LNCaP clone FGC (cell line): ENCODE data around the gene DNAAF1.

Source experiments
- DNase-seq: peaks from one replicate; pipeline ENCODE4 v3.0.0-alpha.2; 2011; ENCODE audit warnings: low read depth
- H3K4me3 ChIP-seq: 2 replicates; pipeline ENCODE4 v1.5.1; 2011; ENCODE audit warnings: mild to moderate bottlenecking, low read depth, low read length, control low read depth
- CTCF ChIP-seq: IDR thresholded peaks from 2 replicates; pipeline ENCODE4 v1.5.1; 2012; ENCODE audit warnings: mild to moderate bottlenecking; ENCODE audit not compliant: control insufficient read depth, insufficient read depth; ENCODE audit errors: extremely low read depth

DNAAF1 gene

DNA sequence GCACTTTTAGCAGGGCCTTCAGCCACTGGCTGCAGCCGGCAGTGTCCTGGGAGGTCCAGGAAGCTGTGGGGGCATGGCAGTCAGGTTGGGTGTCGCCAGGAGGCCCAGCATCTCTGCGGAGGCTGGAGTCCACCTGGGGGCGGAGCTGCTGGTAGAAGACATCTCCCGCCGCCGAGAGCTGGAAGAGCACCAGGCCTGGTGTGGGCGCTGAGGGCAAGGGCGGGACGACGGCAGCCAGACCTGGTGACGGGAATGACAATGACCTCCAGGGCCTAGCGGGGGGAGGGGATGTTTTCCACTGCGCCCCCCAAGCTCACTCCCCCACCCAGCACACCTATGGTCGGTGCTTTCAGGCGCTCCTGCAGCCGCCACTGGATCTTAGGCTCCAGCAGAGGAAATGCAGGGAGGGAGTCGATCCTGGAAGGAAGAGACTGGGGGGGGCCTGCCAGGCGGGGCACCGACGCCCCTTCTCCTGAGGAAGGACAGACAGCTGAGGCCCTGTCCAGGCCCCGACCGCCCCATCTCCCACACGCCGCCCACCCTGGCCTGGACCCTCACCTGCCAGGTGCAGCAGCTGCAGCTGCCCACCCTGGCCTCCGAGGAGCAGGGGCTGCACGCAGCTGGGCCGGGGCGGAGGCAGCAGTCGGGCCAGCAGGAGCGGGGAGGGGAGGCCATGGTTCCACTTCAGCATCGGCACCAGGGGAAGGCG is 34.7 kb downstream of the DNAAF1 start:
- no peak overlapping the region for H3K4me3 ChIP-seq
- no peak for TF ChIP-seq CTCF
- DNase-seq: no peak

GRCh38 chr16:84180519-84181140 is 35.5 kb downstream of the DNAAF1 start:
- H3K4me3 ChIP-seq: no peak overlapping the region
- TF ChIP-seq CTCF: no peak
- DNase-seq: no peak

DNA sequence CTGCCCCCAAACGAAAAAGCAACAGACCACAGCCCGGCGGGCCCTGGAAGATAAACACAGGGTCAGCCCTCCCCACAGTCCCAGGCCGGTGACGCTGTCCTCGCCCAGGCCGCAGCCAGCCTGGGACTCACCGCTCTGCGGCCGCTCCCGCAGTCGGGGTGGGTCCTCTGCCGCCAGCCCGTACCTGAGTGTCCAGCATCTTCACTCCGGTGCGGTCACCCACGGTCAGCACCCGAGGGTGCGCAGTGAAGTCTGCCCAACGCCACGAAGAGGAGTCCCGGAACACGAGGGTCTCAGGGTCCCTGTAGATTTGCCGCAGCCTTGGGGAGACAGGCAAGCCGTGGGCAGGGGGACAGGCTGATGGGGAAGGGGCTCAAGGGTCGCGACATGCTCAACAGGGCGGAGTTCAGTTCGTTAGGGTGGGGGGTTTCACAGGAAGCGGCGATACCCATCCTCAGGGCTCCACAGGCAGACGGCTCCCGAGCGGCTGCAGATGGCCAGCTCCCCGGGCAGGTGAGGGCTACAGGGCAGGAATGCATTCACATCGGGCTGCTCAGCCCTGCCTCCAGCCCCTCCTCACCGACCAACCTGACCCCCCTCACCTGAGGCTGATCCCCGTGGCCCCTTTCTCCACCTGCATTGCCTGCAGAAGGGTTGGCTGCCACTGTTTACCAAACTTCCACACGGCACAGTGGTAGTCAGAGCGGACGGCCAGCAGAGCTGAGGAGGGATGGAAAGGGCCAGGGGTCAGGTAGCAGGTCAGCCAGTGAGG is 36.2 kb downstream of the DNAAF1 start:
- TF ChIP-seq CTCF: no peak
- no peak overlapping the region for H3K4me3 ChIP-seq
- DNase-seq: no peak

DNA sequence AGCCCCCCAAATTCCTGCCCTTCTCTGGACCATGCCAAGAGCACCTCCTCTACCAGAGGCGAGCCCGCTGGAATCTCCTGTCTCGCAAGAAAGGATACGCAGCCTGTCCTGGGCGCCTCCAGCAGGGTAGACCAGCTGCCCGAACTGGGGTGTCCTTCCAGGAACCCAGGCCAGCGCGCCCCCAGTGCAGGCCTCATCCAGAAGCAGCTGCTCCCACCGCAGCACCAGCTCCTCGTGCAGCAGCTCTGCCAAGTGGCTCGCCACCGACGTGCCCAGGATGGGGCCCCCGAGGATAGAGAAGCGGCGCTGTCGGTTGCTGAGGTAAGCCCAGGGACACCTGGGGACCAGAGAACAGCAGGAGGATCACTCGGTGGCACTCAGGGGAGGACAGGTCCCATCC is 37.0 kb downstream of the DNAAF1 start:
- no peak for TF ChIP-seq CTCF
- DNase-seq: no peak
- no peak overlapping the region for H3K4me3 ChIP-seq

GRCh38 chr16:84182680-84183571 is 37.8 kb downstream of the DNAAF1 start:
- no peak overlapping the region for H3K4me3 ChIP-seq
- no peak for TF ChIP-seq CTCF

DNA sequence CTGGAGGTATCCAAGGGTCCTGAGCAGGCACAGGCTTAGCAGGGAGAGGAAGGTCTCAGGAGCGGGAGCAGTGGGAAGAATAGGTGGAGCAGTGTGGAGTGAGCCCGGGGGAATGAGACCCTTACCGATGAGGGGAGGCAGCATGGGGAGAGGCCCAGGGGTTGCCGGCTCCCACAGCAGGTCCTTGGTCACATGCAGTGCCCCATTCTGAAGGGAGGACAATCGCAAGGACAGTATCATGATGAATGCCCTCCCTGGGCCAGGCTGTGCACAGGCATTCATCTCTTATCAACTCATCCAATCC is 38.4 kb downstream of the DNAAF1 start:
- no peak for DNase-seq
- TF ChIP-seq CTCF: no peak
- H3K4me3 ChIP-seq: no peak overlapping the region

More at GRCh38 chr16:84182680-84183571, 37.8 kb downstream of the DNAAF1 start:
- DNase-seq: no peak
